Measurements from ENCODE around the gene ZNF133.

The ZNF133 gene

DNA sequence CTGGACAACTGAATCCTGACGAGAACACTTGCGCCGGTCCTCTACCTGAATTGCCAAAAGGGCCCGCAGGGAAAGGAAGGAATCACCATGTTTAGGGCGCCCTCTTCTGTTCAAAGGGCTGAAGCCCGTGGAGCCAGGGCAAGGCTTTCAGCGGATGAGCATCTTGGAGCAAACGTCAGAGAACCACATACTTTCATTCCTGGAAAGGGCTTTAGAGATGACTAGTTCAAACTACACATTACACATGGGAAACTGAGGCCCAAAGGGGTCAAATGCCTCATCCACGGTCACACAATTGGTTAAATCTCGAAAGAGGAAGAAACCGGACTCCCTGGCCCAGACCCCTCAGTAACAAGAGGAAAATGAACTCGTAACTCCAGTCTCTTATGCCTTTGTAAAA lies 11.5 kb upstream of the ZNF133 start:
- Mint-ChIP-seq H3K27ac (no peak overlapping the region), H3K27me3 (ENCODE audit: low read depth) (peaks cover 20% of the 10 kb centered on the region), H3K4me3 (no peak overlapping the region), H3K4me1 (no peaks in the 10 kb centered on the region), H3K9me3 (no peaks in the 10 kb centered on the region), H3K36me3 (ENCODE audit: low read depth) (no peaks in the 10 kb centered on the region)
- TF ChIP-seq, protein P1, sequence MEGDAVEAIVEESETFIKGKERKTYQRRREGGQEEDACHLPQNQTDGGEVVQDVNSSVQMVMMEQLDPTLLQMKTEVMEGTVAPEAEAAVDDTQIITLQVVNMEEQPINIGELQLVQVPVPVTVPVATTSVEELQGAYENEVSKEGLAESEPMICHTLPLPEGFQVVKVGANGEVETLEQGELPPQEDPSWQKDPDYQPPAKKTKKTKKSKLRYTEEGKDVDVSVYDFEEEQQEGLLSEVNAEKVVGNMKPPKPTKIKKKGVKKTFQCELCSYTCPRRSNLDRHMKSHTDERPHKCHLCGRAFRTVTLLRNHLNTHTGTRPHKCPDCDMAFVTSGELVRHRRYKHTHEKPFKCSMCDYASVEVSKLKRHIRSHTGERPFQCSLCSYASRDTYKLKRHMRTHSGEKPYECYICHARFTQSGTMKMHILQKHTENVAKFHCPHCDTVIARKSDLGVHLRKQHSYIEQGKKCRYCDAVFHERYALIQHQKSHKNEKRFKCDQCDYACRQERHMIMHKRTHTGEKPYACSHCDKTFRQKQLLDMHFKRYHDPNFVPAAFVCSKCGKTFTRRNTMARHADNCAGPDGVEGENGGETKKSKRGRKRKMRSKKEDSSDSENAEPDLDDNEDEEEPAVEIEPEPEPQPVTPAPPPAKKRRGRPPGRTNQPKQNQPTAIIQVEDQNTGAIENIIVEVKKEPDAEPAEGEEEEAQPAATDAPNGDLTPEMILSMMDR (IDR thresholded peaks at IDR 0.05; ENCODE audit: unreplicated experiment in 3 of 3), result peak; percentile 79 to 84 (median 82)

DNA sequence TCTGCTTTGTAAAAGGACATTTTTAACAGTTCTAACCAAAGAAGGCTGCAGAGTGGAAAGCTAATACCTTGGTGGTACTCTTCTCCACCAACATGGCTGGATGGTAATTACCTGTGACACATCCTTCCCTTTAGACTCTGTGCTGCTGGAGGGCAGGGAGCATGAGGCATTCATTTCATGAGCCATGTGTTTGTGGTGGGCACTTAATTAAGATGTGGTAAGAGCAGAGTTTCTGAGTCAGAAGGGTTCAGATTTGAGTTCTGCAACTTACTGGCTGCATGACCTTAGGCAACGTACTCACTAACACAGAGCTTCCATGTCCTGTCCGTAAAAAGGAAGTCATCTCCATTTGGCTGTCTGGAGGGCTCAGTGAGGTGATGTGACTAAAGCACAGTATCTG lies 9.1 kb upstream of the ZNF133 start:
- Mint-ChIP-seq H3K27ac (no peak overlapping the region), H3K27me3 (ENCODE audit: low read depth) (peaks cover 39% of the 10 kb centered on the region), H3K36me3 (ENCODE audit: low read depth) (no peaks in the 10 kb centered on the region), H3K9me3 (peaks cover 3% of the 10 kb centered on the region), H3K4me3 (no peak overlapping the region), H3K4me1 (no peaks in the 10 kb centered on the region)
- TF ChIP-seq, protein P1 (IDR thresholded peaks at IDR 0.05; ENCODE audit: unreplicated experiment in 3 of 3), result no peak

DNA sequence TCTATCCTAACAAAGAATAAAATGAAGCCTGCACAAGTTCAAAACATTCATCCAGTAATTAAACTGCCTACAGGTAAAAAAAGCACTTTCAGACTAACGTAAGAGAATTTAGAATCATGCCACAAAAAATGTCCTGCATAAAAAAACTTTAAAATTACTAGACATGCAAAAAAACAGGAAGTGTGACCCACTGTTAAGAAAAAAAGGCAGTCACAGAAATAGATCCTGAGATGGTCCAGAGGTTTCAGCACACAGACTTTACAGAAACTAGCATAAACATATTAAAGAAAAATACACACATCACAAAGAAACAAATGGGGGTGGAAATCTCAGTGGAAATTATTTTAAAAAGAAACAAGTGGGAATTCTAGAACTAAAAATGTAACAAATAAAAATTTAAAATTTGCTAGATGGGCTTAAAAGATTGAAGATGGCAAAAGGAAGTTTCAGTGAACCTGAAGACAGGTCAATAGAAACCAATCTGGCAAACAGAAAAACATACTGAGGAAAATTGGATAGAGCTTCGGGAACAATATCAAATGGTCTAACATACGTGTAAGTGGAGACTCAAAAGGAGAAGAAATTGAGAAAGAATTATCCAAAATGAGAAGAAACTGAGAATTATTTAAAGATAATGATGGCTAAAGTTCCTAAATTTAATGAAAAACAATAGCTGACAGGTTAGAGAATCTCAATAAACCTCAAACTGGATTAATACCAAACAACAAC lies 3.4 kb upstream of the ZNF133 start:
- Mint-ChIP-seq H3K9me3 (peaks cover 35% of the 10 kb centered on the region), H3K27me3 (ENCODE audit: low read depth) (peaks cover 44% of the 10 kb centered on the region), H3K4me1 (peaks cover 13% of the 10 kb centered on the region), H3K27ac (no peak overlapping the region), H3K4me3 (peak overlapping the region; percentile 25 to 67 (median 42)), H3K36me3 (ENCODE audit: low read depth) (peaks cover 16% of the 10 kb centered on the region)
- TF ChIP-seq, protein P1 (IDR thresholded peaks at IDR 0.05; ENCODE audit: unreplicated experiment in 3 of 3), result no peak

DNA sequence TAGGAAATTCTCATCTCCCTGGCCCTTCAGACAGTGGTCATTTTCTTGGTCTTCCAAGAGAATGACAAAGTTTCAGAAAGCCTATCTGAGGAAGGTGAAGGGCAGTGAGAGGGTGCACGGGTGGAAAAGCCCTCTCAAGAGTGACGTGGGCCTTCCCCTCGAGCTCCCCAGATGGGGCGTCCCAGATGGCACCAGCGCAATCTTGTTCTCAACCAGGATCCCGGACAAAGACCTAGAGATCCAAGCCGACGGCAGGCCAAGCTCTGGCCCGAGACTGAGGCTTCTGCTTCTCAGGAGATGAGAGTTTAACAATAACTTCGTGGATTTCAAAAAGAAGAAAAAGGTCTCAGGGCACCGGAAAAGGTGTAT lies 797 bp upstream of the ZNF133 start:
- Mint-ChIP-seq H3K9me3 (peaks cover 49% of the 10 kb centered on the region), H3K4me3 (peak overlapping the region; percentile 97 to 99 (median 98)), H3K27ac (peak overlapping the region; percentile 98 to 99 (median 99)), H3K36me3 (ENCODE audit: low read depth) (peaks cover 42% of the 10 kb centered on the region), H3K27me3 (ENCODE audit: low read depth) (peaks cover 29% of the 10 kb centered on the region), H3K4me1 (peaks cover 25% of the 10 kb centered on the region)
- TF ChIP-seq, protein P1 (IDR thresholded peaks at IDR 0.05; ENCODE audit: unreplicated experiment in 3 of 3), result no peak

DNA sequence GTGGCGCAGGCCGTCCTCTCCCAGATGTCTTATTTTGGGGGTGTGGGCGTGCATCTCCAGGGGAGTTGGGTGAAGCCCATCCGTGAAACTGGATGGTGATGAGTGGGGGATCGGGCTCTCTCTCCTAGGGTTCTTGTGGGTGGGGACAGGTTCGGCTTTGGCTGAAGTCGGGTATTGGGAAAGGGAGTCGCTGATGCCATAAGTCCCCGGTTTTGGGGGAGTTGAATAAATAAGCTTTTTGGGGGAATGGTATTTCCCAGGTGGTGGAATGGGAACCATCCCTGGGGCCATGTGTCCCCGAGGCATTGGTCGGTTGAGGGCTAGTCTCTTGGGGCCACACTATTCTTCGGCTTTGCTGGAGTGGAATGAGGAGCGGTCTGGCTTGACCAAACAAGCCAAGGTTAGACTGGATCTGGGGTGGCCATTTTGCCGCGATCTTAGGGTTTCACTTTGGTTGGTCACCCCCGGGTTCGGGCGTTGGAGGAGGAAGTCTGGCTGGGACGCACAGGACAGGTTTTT lies 481 bp downstream of the ZNF133 start:
- peak overlapping the region; percentile 98 to 99 (median 99) for H3K27ac Mint-ChIP-seq
- H3K36me3 Mint-ChIP-seq (ENCODE audit: low read depth), result peaks cover 54% of the 10 kb centered on the region
- peaks cover 59% of the 10 kb centered on the region for H3K9me3 Mint-ChIP-seq
- TF ChIP-seq, protein P1 (IDR thresholded peaks at IDR 0.05; ENCODE audit: unreplicated experiment in 3 of 3), result no peak
- peak overlapping the region; percentile 97 to 99 (median 98) for H3K4me3 Mint-ChIP-seq
- H3K4me1 Mint-ChIP-seq, result peaks cover 25% of the 10 kb centered on the region
- peaks cover 20% of the 10 kb centered on the region for H3K27me3 Mint-ChIP-seq (ENCODE audit: low read depth)

DNA sequence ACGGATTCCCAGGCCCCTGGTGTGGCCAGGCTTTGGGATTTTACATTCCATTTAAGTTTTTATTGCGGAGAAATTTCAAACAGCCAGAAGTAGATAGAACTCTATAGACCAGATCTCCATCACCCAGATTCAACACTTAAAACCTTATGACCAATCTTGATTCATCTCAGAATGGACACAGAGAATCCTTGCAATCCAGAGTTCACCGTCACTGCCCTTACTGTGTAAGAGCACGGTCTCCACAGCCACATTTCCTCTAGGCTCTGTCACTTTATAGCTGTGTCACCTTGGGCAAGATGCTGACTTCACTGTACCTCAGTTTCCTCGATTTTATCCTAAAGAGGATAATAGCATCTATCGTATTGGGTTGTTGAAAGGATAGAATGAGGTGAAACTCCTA lies 979 bp downstream of the ZNF133 start:
- H3K36me3 Mint-ChIP-seq (ENCODE audit: low read depth), result peaks cover 59% of the 10 kb centered on the region
- peaks cover 25% of the 10 kb centered on the region for H3K4me1 Mint-ChIP-seq
- TF ChIP-seq, protein P1 (IDR thresholded peaks at IDR 0.05; ENCODE audit: unreplicated experiment in 3 of 3), result no peak
- H3K27me3 Mint-ChIP-seq (ENCODE audit: low read depth), result peaks cover 16% of the 10 kb centered on the region
- H3K4me3 Mint-ChIP-seq, result peak overlapping the region; percentile 97 to 99 (median 98)
- peaks cover 61% of the 10 kb centered on the region for H3K9me3 Mint-ChIP-seq
- peak overlapping the region; percentile 98 to 99 (median 99) for H3K27ac Mint-ChIP-seq

Measured in nephron (organoid).